Stimulated activated CD4-positive, alpha-beta T cell treated with anti-CD3 and anti-CD28 coated beads, Interleukin-1b, Interleukin-23, amount 100 ng/mL, for 4 hours (primary cell): ENCODE data around the gene IDH3A.

Source experiments
- DNase-seq, 2 donors: peaks; one replicate each; pipeline ENCODE4 v3.0.0-alpha.2; 2020; ENCODE audit warnings: low read depth in 2 of 2

IDH3A gene

DNA sequence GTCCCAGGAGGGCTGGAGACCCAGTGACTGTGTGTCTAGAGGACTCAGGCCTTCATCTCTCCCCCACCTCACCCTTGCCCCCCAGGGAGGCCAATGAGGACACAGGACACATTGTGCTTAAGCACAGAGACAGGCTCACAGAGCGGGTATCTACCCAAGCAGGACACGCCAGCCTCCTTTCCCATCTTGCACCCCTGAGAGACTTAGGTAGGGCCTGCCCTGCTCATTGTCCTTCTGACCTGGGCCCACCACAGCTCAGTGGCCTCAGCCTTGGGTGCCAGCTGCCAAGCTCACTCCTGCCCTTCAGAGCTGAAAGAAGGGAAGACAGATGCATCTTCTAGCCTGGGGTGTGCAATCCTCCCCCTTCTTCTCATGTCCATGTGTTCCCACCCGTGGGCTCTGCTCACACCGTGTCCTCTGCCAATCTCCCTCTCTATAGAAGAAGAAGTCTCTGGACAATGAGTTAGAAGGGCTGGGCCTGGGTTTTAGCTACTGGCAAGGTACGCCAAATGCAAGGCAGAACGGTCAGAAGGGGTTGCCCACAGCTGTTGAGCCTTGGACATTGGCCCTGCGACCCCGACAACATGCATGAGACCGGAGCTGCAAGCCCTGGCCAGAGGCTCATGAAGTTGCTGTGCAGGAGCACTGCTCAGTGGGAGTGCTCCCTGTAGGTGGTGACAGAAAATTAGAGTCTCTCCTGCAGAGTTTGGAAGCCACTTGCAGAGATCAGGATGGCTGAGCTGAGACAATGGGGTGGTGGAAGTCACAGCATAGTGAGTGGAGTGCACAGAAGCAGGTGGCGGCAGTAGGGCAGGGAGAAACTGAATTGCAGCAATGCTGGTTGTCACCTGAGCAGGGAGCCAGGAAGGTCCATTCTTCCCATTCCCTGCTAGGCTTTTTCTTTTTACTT is 52.4 kb downstream of the IDH3A start:
- no peak for DNase-seq

DNA sequence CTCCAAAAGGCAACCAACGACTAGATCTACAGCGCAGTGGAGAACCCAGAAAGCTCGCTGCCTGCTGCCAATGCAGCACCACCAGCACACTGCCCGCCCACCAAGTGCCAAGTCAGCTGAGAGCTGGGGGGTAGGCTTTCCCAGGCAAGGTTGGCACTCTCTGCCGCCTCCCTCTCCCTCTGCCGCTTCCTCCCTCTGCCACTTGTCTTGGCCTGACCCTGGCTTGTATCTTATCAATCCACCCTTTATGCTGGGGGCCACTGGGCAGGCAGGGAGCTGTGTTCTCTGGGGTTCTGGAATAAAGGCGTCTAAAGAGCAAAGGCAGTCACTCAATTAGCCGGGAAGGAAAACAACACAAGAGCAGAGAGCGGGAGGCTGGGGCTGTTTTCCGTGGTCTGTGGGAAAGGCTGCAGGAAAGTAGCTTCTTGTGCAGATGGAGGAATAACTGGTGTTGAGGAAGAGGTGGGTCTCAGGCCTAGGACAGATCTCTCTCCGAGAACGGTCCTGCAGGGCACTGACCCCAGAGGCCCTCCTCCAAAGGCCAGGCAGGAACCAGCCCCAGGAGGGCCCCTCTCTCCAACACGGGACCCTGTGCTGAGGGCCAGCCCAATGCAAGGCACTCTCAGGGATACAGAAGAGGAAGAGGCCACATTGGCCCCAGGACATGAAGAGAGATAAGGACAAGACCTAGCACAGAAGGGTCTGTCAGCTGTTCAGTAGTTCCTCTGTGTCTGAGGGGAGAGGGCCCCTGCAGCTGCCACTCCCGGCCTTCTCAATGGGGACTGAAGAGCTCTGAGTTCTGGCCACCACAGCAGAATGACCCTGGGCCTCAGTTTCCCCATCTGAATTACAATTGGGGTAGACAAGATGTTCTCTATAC is 54.4 kb downstream of the IDH3A start:
- DNase-seq, result no peak

DNA sequence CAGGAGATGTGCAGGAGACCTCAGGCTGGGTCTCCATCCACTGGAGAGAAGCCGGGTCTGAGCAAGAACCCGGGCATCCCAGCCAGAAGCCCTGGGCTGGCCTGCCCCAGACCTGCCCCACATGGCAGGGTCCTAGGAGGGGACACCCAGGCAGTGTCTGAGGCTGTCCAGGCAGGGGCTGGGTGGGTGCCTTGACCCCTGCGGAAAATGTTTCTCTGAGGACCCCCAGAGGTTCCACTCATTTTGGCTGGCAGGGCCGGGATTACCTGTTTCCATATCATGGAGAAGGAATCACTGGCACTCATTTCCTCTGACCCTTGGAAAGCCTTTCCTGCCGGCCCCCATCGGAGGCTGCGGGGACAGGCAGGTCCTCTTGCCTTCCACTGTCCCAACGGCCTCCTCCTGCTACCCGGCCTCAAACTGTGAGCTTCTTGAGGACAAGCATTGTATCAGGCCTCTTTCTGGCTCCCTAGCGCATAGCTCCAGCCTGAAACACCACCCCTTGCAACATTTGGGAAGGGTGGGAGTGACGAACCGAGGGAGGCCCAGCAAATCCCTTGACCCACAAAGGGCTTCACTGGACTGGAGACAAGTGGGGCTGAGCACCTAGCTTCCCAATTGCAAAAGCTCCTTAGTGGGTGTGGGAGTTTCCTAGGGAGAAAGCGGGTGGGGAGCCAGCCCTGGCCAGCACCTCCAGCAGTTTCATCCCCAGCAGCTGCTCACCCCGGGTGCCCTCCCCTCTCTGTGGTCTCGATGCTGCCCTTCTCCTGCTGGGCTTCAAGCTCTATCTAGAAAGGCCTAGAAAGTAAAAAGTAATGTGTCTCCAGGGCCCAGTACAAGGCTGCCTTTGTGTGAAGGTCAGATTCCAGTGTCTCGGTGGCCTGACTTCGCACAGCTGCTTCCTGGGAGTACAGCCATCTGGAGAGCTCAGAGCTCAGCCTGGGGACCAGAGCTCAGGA is 55.5 kb downstream of the IDH3A start:
- no peak for DNase-seq

DNA sequence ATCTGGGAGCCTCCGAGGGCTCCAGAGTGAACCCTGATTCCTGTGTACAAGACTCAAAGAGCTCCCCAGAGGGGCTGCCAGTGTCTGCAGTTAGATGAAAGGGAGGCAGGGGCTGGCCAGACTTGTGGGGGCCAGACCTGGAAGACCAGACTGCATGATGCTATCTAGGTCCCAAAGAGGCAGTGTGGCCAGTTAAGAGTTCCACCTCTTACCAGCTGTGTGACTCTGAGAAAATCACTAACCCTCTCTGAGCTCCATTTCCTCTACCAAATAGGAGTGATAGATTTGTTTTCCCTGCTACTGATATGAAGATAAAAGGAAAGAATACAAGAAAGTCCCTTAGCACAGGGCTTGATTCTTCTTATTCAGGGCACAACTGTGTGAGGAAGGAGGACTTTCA is 56.2 kb downstream of the IDH3A start:
- no peak for DNase-seq

DNA sequence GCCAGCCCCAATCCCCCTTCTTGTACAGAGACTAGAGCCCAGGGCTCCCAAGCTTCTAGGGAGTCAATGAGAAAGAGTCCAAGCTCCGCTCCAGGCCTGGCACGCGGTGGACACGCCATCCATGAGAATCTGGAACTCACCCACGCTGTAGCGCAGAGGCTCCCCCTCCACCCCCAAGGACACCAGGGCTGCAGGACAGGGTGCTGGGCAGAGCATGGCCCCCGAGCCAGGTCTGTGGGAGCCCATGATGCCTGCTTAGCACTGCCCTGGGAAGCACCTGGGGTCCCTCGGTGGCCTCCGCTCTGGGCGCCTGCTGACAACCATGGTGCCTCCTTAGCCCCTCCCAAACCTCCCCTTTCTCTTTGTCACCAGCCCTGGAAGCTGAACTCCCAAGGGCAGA is 56.7 kb downstream of the IDH3A start:
- no peak for DNase-seq

DNA sequence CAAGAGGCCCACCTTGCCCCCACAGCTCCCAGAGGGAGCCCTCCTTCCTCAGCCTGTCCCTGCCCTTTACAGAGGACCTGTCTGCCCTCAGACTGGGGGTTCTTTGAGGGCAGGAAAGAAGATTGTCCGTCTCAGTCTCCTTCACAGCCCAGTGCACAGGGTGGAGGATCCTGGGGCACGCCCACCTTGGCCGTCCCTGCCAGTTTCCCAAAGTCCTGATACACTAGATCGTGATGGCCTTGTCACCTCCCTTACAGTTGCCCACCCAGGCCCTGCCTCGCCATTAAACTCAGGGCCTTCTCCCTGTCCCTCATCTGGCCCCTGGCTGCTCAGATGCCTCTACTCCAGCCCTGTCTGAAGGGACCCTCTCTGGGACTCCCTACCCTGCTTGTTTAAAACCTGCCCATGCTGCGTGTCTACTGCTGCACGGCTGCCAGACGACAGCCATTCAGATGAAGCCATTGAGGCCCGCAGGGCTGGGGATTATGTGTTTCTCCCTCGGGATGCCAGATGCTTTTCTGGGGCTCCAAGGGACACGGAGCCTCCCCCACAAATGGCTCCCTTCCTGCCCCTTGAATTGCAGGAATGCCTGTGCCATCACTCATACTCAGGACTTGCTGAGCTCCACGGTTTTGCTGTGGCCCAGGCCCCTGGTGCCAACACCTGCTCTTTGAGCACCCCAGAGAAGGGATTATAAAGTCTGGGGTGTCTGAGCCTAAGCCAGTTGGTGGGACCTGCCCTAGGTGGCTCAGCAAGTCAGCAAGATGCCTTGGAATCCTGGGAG is 57.4 kb downstream of the IDH3A start:
- no peak for DNase-seq

DNA sequence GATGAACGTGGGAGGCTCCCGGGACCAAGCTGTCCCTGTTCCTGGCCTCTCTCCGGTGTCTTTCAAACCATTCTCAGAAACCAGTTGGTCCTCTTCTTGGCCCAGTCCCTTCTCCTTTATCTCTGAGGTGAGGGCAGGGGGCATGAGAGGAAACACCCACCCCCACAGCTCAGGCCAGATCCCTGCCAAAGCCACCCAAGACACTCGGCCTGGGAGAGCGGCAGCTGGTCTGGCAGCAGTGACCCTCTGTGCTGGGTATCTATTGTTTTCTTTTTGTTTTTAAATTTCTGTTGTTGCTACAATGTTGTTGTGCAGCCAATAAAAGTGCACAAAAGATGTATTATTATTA is 57.9 kb downstream of the IDH3A start:
- no peak for DNase-seq

DNA sequence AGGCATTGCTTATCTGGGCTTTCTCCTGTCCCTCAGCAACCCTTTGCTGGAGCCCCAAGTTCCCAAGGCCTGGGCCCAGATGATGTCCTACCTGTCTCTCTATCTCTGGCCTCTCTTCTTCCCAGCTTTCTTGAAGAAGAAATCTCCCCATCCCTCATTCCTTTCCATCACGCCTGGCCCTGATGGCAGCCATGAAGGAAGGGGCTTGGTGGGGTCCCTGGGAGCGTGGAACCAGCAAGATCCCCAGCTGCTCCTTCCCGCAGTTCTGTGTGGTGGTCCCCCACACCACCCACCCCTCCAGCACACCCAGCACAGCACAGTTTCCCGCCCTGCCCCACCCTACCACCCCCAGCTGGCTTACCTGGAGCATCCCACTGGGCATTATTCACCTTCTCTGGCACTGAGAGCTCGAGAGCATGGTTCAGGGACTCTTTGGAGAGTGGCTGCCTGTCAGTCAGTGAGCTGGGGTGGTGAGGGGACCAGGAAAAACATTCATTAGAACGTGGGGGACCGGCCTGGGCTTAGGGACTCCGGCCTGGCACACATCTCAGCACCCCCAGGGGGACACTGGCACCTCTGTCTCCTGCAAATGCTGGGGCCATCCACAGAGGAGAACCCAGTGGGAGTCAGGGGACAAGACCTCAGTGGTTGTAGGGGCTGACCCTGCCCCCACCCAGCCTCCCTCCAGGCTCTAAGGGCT is 58.6 kb downstream of the IDH3A start:
- no peak for DNase-seq

DNA sequence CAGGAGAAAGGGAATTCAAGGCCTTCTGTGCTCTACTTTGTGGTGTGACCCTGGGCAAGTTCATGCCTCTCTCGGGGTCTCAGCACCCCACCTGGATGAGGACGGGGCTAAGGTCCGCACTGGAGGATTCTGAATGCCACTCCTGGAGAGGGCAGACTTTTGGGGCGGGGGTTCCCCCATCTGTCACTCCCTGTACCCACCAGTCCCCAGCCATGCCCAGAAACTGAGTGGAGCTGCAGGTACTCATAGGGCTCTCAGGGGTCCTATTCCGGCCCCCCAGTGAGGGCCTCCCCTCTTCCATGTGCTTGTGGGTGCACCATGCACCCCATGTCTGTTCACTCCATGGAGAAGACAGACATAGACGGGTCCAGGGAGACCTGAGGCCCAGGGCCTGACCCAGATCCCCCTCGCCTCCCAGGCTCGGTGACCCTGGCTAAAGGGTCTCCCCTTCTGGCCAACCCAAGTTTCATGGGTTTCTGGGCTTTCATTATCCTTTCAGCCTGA is 59.2 kb downstream of the IDH3A start:
- DNase-seq, result no peak

DNA sequence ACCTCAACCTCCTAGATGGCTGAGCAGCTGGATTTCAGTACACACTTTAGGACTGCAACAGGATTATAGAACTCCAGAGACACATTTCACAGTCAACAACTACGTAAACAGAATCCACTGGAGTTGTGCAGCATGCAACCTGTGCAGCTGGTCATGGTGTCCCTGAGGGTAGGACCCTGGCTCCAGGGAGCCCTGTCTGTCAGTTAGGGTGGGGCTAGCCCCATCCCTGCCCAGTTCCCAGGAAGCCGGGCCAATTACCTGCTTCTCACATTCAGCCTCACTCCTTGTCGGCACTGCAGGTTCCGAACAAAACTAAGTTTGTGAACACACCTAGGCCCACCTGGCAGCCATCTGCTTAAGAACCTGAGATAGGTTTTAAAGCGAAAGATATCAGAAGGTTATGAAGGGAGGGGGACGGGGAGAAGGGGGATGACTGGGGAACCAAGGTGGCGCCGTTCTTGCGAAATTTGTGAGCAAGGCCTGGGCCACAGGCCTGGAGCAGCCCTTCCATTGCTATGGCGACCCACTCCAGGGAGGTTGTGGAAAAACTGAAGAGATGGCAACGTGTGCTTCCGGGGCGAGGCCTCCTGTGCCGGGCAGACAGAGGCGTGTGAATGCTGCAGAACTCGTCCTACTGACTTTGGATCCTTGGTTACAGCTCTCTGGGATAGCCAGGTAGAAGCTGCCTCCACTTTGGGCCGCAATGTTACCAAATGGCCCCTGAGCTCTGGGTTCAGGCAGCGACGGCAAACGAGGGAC is 59.9 kb downstream of the IDH3A start:
- no peak for DNase-seq

DNA sequence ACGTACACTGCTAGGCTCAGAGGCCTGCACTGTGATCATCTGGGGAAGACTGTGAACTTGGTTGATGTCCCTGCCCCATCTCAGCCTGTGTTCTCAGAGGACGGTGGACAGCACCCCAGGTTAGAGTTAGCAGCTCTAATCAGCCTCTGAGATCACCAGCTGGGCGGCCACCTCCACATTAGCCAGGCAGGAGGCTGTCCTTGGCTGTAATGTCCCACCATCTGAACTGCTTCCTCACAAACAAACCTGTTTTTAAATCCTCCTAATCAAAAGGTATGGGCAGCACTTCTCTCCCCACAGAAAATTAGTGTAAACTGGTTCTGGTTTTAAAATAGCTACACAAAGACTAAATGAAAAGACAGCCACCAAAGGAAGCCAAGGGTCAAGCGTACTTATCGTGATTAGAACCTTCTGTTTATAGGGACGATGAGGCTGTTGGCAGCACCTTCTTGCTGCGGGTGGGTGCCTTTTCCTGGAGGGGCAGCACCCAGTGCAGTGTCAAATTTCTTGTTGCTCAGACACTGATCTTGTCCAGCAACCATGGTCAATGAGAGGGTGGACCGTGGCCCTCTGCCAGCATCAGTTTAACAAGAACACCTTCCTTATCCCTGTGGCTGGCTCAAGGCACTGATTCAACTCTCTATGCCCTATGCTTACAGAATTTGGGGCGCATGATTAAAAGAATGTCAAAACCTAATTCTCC is 60.6 kb downstream of the IDH3A start:
- no peak for DNase-seq

DNA sequence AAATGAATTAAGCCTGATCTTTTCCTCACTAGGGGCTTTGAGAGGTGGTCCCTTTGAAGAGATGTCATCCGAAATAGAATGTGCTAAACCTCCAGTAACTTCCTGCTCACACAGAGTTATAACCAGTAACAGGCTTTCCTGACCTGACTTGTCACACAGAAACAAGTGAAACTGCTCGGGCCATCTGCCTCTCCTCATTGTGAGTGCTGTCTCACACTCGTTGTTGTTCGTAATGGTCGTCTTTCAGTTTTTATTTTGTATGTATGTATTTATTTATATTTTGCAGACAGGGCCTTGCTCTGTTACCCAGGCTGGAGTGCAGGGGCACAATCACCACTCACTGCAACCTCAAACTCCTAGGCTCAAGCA is 61.2 kb downstream of the IDH3A start:
- no peak for DNase-seq

DNA sequence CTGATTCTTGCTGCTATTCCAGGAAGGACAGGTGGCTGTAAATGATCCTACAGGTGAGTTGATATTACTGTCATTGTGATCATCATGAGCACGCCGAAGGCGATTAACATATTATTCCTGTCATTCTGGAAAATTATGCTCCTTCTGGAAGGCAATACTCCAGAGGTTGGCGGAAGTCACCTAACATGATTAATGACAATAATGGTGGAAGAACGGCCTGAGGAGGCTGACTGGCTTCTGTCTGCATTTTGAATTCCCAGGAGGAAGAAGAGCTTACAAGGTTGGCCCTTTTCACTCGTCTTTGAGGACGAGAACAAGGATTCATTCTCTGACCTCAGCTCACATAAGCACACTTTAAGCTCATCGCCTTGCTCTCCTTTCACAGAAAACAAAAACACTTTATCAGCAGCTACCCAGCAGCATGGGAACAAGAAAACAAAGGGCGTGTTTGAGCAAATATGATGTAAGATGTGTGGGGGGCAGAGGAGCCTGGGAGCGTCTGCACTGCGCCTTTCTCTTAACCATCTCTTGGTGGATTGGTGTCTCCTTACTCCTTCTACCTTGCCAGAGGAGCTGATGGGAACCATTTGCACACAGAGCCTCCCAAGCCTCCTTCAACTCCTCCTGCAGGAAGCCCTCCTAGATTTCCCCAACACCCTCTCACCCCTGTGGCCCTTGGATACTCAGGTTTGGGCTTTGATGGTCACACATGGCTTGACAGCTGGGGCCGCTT is 62.2 kb downstream of the IDH3A start:
- no peak for DNase-seq

DNA sequence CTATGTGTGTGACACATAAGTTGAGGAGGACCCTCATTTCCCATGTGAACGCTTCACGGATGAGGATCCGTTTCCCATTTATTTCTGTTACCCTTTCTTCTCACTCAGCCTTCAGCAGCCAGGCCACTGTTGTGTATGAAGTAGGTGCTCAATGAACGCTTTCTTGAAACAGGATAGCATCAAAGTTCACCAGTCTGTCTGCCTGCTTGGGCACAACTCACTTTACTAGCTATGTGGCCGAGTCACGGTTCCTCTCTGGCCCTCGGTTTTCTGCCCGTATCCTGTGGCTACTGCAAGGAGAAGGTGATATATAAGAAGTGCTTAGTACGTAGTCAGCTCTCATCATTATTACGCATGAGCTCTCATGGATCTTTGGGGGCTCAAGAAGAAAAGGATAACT is 62.8 kb downstream of the IDH3A start:
- DNase-seq, result no peak

DNA sequence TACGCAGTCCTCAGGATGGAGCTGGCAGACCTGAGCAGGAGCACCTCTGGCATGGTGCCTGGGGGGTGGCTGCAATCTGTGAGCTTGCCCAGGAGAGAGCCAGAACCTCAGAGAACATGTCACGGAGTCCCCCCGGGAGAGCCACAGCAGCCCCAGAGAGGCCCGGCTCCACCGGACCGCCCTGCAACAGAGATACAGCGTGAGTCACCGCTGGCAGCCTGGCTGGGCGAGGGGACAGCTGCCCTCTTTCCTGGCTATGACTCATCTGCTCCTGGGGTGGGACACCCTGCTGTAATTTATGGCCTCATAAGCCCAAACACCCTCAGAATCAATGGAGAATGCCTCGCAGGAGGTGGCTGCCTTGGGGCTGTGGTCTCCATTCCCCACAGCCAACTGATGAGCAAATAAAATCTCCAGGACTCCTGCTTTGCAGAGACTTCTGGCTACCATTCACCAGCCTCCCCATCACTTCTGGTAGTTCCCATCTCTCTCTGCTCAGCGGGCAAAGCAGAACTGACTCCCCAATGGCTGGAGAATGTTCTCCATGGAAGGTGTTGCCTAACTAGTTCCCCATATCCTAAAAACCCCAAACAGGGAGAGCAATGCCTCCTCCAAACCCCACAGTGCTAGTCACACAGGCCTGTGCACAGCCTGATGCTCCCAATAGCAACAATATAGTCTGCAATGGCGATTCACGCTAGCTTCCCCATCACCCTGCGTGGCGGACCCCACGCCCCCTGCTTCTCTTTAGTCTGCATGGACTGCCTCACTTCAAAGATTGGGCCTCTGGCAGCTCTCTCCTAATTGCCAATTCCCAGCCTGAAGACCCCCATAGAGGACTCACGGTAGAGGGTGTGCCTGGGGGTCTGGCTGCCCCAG is 63.6 kb downstream of the IDH3A start:
- no peak for DNase-seq

DNA sequence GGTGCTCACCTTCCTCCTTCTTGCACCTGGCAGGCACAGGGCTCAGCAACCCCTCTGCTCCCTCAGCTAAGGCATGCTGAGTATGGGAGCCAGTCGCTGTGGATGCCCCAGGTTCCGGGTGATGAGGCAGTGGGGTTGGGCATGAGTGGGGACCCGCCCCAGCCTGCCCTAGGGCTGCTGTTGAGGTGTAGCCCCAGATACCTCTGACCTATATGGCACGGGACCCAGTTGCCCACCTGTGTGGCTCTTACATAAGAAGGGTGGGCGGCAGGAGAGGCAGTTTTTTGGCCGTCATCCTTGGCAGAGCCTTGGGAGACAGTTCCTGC is 64.2 kb downstream of the IDH3A start:
- no peak for DNase-seq

DNA sequence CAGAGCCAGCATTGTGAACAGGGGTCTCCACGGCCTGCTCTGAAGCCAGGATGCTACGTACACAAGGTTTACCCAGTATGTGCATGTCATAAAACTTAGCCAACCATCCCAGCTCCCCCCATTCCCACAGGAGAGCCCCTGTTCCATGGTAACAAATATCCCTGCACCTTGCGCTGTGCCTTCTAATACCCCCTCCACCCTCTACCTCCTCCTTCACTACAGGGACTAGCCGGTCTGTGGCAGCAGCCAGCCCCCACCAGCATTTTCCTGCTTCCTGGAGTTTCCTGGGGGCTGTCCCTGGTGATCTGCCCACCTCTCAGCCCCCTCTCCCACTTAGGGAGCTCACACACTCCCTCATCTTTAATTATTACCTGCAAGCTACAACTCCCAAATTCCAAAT is 64.8 kb downstream of the IDH3A start:
- DNase-seq, result no peak
